ENCODE data around the gene PPIP5K1.
"Not testable (repeated sequence)": the region's sequence is repeated elsewhere in the genome, so short reads cannot be mapped to it uniquely, and the experiment has no call there.

DNA sequence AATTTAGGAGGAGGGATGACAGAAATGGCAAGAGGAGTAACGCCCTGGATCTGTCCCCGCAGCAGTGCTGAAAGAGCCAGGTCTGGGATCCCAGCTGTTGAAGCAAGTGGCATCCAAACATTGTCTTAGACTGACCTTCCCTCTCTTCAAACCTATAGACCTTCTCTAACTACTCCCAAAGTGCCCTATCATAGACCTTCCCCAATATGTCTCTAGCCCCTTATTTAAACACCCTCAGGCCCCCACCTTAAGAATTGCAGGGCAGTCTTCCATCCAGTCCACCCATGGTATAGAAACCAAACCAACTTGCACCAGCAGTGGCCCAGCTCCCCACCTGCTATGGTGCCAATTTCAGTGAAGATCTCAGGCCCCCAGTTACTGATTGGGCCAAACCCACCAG is 10.2 kb upstream of the PPIP5K1 start:
- not testable (repeated sequence) for TF ChIP-seq ZNF565 (CRISPR knock-in tag; conservative IDR thresholded peaks at IDR 0.05; ENCODE audit: low read depth); CREB5 (CRISPR knock-in tag; IDR thresholded peaks at IDR 0.05; ENCODE audit: low read depth); ZNF8 (CRISPR knock-in tag; IDR thresholded peaks at IDR 0.05); ZFP30 (CRISPR knock-in tag; IDR thresholded peaks at IDR 0.05); ZFP3 (CRISPR knock-in tag; IDR thresholded peaks at IDR 0.05)
